Fibroblast of skin of abdomen (primary cell): ENCODE data around the gene FRK. TPM values are rescaled to one million over a fixed set of nuclear protein-coding genes. Genes with fewer than 3 reads are reported as not detected.
A peak's percentile ranks its signal among the peaks of the same experiment; 100 is the strongest.
"Not testable (repeated sequence)": the region's sequence is repeated elsewhere in the genome, so short reads cannot be mapped to it uniquely, and the experiment has no call there.

Source experiments
- DNase-seq: peaks from one replicate; pipeline ENCODE4 v3.0.0-alpha.2; 2013
- polyA plus RNA-seq, 2 experiments: library from polyadenylated mRNA; unstranded; fragments of 120-200 nt; gene quantifications; one replicate each; pipeline ENCODE4 v1.2.1, GENCODE V29; 2013; ENCODE audit not compliant: insufficient read length in 2 of 2

The FRK gene
- polyA plus RNA-seq (2013, experiment 1 of 2; ENCODE audit: insufficient read length), result 0.09 TPM
- polyA plus RNA-seq (2013, experiment 2 of 2; ENCODE audit: insufficient read length), result 0.11 TPM

GRCh38 chr6:116060572-116061283 is at the start of gene FRK:
TSS of gene FRK (minus strand) at chr6:116060891. CDS start at chr6:116060311, 580 bp downstream.
- DNase-seq, result peak; percentile 38

- DNase-seq, result no peak
Observed at GRCh38 chr6:116108836-116109235, 48.1 kb upstream of the FRK start.

- DNase-seq, result peak; percentile 15
Observed at GRCh38 chr6:116106146-116106545, 45.5 kb upstream of the FRK start.

- DNase-seq, result no peak
Observed at GRCh38 chr6:116105247-116105646, 44.6 kb upstream of the FRK start.

GRCh38 chr6:116104636-116105035 is 43.9 kb upstream of the FRK start:
- no peak for DNase-seq

GRCh38 chr6:116102873-116103272 is 42.2 kb upstream of the FRK start:
- DNase-seq, result no peak

- no peak for DNase-seq
Observed at GRCh38 chr6:116101790-116102189, 41.1 kb upstream of the FRK start.

GRCh38 chr6:116101302-116101718 is 40.6 kb upstream of the FRK start:
- no peak for DNase-seq

GRCh38 chr6:116100419-116101301 is 40.0 kb upstream of the FRK start, which contains the start of gene NT5DC1:
TSS of gene NT5DC1 (plus strand) at chr6:116100853. CDS start at chr6:116100931, 78 bp downstream.
- peak; percentile 66 for DNase-seq

GRCh38 chr6:116099036-116099435 is 38.3 kb upstream of the FRK start:
- no peak for DNase-seq

GRCh38 chr6:116096979-116097816 is 36.5 kb upstream of the FRK start:
- no peak for DNase-seq

- DNase-seq, result not testable (repeated sequence)
Observed at GRCh38 chr6:116096048-116096759, 35.5 kb upstream of the FRK start.

- DNase-seq, result no peak
Observed at GRCh38 chr6:116094041-116094440, 33.4 kb upstream of the FRK start.

GRCh38 chr6:116090251-116090650 is 29.6 kb upstream of the FRK start:
- no peak for DNase-seq

- DNase-seq, result no peak
Observed at GRCh38 chr6:116088946-116089345, 28.3 kb upstream of the FRK start.

- DNase-seq, result peak; percentile 53
Observed at GRCh38 chr6:116087437-116088027, 26.8 kb upstream of the FRK start.

GRCh38 chr6:116084284-116084683 is 23.6 kb upstream of the FRK start:
- DNase-seq, result no peak

- DNase-seq, result no peak
Observed at GRCh38 chr6:116083052-116083451, 22.4 kb upstream of the FRK start.

GRCh38 chr6:116078945-116079344 is 18.3 kb upstream of the FRK start:
- DNase-seq, result no peak

- DNase-seq, result no peak
Observed at GRCh38 chr6:116078522-116078921, 17.8 kb upstream of the FRK start.

GRCh38 chr6:116074732-116075390 is 14.2 kb upstream of the FRK start:
- no peak for DNase-seq
